Psoas muscle (tissue), 8 donors: ENCODE results near the gene PCLO. TPM values are rescaled to one million over a fixed set of nuclear protein-coding genes. Genes with fewer than 3 reads are reported as not detected.

Experiments
- ATAC-seq, 4 donors: fragments of 200-7000 bp; cut with Tn5 transposase; one replicate each; pipeline ENCODE4 v1.9.1; 2020; ENCODE audit warnings: moderate library complexity in 3 of 4, mild to moderate bottlenecking in 2 of 4
- DNase-seq, 2 donors: peaks; one replicate each; pipeline ENCODE4 v3.0.0-alpha.2; 2020
- H3K27ac ChIP-seq: fragments of 200-600 bp; one replicate; pipeline ENCODE4 v1.8.0; 2022
- H3K27me3 ChIP-seq, 3 donors: fragments of 200-600 bp in 1 of 3; one replicate each; pipeline versions ENCODE4 v1.6.1 to v1.8.0; 2013 to 2022; ENCODE audit warnings: low read length in 2 of 3, mild to moderate bottlenecking in 2 of 3, moderate library complexity in 1 of 3; ENCODE audit not compliant: insufficient read depth in 3 of 3
- H3K36me3 ChIP-seq, 2 donors: fragments of 200-600 bp in 1 of 2; one replicate each; pipeline versions ENCODE4 v1.6.1 to v1.8.0; 2013 to 2022; ENCODE audit warnings: low read depth in 1 of 2, mild to moderate bottlenecking in 1 of 2, moderate library complexity in 1 of 2; ENCODE audit not compliant: insufficient read depth in 1 of 2
- H3K4me1 ChIP-seq: fragments of 200-600 bp; one replicate; pipeline ENCODE4 v1.8.0; 2022
- H3K4me3 ChIP-seq: fragments of 200-600 bp; one replicate; pipeline ENCODE4 v1.8.0; 2022; ENCODE audit warnings: mild to moderate bottlenecking
- H3K9me3 ChIP-seq: fragments of 200-600 bp; one replicate; pipeline ENCODE4 v1.8.0; 2022
- WGBS, 3 donors: extraction: QIAGEN DNeasy Blood & Tissue Kit; methylation state at CpG; one replicate each; pipeline versions ENCODE4 v1.1.6 to v1.1.7; 2013; 5-methylcytosine and 5-hydroxymethylcytosine counted together
- intact Hi-C, 2 donors: fragments of 100-400 bp; cut with DNase I; formaldehyde crosslinking; loops; one replicate each; pipeline versions ENCODE4 v1.11.0 to v1.14.2; 2022
- polyA plus RNA-seq, 3 donors: library from polyadenylated mRNA; stranded (reverse); fragments of 200-250 nt; gene quantifications; one replicate each; pipeline ENCODE4 v1.2.3, GENCODE V29; 2013
- total RNA-seq, 4 donors: library from RNA; stranded (reverse); fragmentation: NEBNext Ultra II Directional in 2 of 4; extraction: Animal tissue kit (Norgen Biotek cat#: 25700) in 2 of 4; gene quantifications; one replicate each; pipeline versions ENCODE4 v1.2.1 to v1.2.4, GENCODE V29; 2021 to 2023
- TF ChIP-seq, protein P1 (sequence below): fragments of 200-600 bp; IDR thresholded peaks from one replicate; pipeline ENCODE4 v1.8.0; 2022; ENCODE audit warnings: antibody characterized with exemption
- donor health status: healthy with polysubstance abuse.
- donor health status: DM: no; HTN: no; CAD: no; lungs with moderate emphysema.
- donor health status: Bipolar disorder and iron deficiency.
- donor health status: healthy.
- donor health status: DM: yes; HTN: yes; CAD: no.
- donor health status: DM: no; HTN: no; CAD: no.
- donor health status: DM: no; HTN: no; CAD: no.
- donor health status: DM: yes; HTN: yes; CAD: no.

PCLO gene
- total and polyA plus RNA-seq, 7 donors: 0.03 to 0.46 (median 0.08) TPM; not detected in 3

GRCh38 chr7:83065714-83066113 lies 97.0 kb downstream of the PCLO start:
- ATAC-seq (no peak), DNase-seq (no peak)
- 48 to 51% (median 51%) methylated on average over 3 of the region's 3 CpGs for WGBS, 3 donors
- no peak overlapping the region for H3K4me3 ChIP-seq
- intact Hi-C loops: no loop called here
- TF ChIP-seq, protein P1, sequence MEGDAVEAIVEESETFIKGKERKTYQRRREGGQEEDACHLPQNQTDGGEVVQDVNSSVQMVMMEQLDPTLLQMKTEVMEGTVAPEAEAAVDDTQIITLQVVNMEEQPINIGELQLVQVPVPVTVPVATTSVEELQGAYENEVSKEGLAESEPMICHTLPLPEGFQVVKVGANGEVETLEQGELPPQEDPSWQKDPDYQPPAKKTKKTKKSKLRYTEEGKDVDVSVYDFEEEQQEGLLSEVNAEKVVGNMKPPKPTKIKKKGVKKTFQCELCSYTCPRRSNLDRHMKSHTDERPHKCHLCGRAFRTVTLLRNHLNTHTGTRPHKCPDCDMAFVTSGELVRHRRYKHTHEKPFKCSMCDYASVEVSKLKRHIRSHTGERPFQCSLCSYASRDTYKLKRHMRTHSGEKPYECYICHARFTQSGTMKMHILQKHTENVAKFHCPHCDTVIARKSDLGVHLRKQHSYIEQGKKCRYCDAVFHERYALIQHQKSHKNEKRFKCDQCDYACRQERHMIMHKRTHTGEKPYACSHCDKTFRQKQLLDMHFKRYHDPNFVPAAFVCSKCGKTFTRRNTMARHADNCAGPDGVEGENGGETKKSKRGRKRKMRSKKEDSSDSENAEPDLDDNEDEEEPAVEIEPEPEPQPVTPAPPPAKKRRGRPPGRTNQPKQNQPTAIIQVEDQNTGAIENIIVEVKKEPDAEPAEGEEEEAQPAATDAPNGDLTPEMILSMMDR: no peak
- no peaks in the 10 kb centered on the region for H3K9me3 ChIP-seq
- no peak overlapping the region for H3K27ac ChIP-seq
- H3K4me1 ChIP-seq: no peaks in the 10 kb centered on the region
- no peaks in the 10 kb centered on the region for H3K36me3 ChIP-seq
- H3K27me3 ChIP-seq: no peaks in the 10 kb centered on the region

DNA sequence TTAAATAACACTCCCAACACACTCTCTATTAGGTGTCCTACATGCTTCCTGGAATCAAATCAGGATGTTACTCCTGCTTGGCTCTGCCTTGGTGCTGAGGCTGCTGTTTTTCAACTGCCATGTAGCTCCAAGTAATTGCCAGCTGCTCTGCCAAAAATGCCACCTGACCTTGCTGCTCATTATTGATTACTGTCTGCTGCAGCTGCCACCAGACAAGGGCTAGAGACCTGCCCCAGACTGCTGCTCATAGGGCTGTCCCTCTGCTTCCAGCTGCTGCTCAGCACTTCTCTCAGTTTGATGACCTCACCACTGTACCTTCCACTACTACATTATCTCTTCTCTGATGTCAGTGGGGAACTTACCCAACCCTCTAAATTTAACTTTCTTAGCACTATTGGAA lies 102.5 kb downstream of the PCLO start:
- TF ChIP-seq, protein P1: no peak
- intact Hi-C loops: no loop called here
- Histone ChIP-seq H3K27me3 (no peaks in the 10 kb centered on the region), H3K36me3 (no peaks in the 10 kb centered on the region), H3K27ac (no peak overlapping the region), H3K9me3 (no peaks in the 10 kb centered on the region), H3K4me1 (no peaks in the 10 kb centered on the region), H3K4me3 (no peak overlapping the region)
- ATAC-seq (no peak), DNase-seq (no peak)

DNA sequence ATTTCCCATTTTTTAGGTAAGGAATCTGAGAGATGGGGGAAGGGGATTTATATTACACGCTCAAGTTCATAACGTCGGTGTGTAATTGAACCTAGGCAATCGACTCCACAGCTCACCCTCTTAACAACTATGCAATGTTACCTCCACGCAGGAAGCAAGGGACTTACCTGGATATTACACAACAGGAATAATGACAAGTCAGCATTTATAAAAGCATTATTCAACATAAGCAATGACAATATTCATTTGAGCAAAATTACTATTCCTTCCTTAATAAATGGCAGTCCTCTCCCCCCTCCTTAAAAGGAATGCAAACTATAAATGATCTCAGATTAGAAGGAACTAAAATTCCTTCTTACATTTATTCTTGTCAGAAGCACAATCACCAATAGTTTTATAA lies 104.0 kb downstream of the PCLO start:
- intact Hi-C loops: no loop called here
- DNase-seq (no peak), ATAC-seq (no peak)
- no peaks in the 10 kb centered on the region for H3K27me3 ChIP-seq
- no peaks in the 10 kb centered on the region for H3K36me3 ChIP-seq
- no peaks in the 10 kb centered on the region for H3K9me3 ChIP-seq
- TF ChIP-seq, protein P1: no peak
- H3K27ac ChIP-seq: no peak overlapping the region
- no peaks in the 10 kb centered on the region for H3K4me1 ChIP-seq
- WGBS, 3 donors: 49 to 52% (median 52%) methylated on average over 5 of the region's 5 CpGs
- H3K4me3 ChIP-seq: no peak overlapping the region

GRCh38 chr7:83055197-83055596 lies 107.5 kb downstream of the PCLO start:
- 80 to 86% (median 85%) methylated on average over 2 of the region's 2 CpGs for WGBS, 3 donors
- Histone ChIP-seq H3K27me3 (no peaks in the 10 kb centered on the region), H3K4me3 (no peak overlapping the region), H3K27ac (no peak overlapping the region), H3K9me3 (no peaks in the 10 kb centered on the region), H3K4me1 (no peaks in the 10 kb centered on the region), H3K36me3 (no peaks in the 10 kb centered on the region)
- intact Hi-C loops: no loop called here
- ATAC-seq: no peak
- DNase-seq: no peak
- TF ChIP-seq, protein P1: no peak

DNA sequence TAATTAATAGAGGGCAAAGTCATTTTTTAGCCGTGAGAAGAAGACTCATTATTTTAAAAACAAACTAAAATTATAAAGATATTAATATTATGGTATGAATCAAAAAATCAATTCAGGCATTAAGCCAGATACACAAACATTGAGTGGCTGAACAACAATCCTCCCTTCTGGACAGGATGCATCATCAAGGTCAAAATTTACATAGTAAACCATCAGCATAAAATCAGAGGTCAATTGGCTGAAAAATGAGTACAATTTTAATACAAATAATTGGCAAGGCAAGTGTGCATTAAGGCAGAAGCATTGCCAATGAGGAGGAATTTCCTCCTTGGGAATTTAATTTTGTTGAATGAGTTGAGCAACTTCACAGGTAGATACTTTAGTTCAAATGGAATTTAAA lies 108.2 kb downstream of the PCLO start:
- no peak overlapping the region for H3K4me3 ChIP-seq
- TF ChIP-seq, protein P1: no peak
- H3K36me3 ChIP-seq: no peaks in the 10 kb centered on the region
- no peak overlapping the region for H3K27ac ChIP-seq
- WGBS, 3 donors: 87 to 90% (median 90%) methylated on average over 1 of the region's 1 CpG
- intact Hi-C loops: no loop called here
- DNase-seq (no peak), ATAC-seq (no peak)
- no peaks in the 10 kb centered on the region for H3K9me3 ChIP-seq
- H3K4me1 ChIP-seq: no peaks in the 10 kb centered on the region
- H3K27me3 ChIP-seq: no peaks in the 10 kb centered on the region
